ENCODE data around the gene RPS3A.
"Not testable (repeated sequence)": the region's sequence is repeated elsewhere in the genome, so short reads cannot be mapped to it uniquely, and the experiment has no call there.

Gene RPS3A

DNA sequence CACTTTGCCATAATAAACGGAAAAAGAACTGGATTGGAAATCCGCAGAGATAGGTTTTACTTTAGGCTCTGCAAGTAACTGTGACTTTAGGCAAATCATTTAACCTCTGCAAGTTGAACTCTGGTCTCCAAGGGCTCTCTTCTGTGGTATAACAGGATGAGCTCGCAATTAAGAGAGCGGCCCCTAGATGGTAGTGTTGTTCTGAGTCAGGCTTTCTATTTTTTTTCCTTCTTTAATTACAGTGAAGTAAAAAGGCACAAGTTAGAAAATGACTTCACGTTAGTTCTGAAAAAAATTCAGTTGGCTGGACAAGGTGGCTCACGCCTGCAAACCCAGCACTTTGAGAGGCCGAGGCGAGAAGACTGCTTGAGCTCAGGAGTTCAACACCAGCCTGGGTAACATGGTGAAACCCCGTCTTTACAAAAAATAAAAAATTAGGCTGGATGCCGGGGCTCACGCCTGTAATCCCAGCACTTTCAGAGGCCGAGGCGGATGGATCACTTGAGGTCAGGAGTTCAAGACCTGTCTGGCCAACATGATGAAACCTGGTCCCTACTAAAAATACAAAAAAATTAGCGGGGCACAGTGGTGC is 18.0 kb downstream of the RPS3A start:
- peak; percentile 28 to 53 for DNase-seq

DNA sequence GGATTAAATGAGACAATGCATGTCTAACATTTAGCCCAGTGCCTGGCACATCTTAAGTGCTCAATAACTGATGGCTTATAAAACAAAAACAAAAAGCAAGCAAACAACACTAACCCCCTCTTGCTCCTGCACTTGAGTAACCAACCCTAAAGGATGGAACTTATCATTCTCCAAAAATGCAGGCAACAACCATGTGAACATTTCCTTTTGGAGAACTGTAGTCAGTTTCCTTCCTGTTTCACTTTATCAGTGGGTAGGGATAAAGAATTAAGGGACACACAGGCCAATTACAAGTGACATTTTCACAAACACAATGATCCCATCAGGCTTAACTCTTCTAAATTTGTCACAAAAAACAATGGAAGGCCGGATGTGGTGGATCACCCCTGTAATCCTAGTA is 30.4 kb downstream of the RPS3A start:
- DNase-seq = no peak

DNA sequence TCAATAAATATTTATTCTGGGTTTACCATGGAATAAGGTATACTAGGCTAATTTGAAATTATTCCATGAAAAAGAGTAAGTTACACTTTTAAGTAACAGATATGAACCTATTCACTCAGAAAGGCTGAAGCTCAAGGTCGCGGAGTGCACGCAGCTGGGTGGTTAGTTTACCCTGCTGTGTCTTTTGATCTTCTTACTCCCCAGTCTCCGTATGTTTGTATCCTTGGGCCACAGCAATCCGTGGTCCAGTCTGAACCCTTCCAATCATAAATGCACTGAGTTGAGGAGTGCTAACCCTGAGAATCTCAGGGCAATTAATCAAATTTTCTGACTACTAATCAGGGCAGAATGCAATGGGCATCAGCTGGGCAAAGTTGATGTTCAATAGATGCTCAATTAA is 33.9 kb downstream of the RPS3A start:
- DNase-seq = no peak

DNA sequence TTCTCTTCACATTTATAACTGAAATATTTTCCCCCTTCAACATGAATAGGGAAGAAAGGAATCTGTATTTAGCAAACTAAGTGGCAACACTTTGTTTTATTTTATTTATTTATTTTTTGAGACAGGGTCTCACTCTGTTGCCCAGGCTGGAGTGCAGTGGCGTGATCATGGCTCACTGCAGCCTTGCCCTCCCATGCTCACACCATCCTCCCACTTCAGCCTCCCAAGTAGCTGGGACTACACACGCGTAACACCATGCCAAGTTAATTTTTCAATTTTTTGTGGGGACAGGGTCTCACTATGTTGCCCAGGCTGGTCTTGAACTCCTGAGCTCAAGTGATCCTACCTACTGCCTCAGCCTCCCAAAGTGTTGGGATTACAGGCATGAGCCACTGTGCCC is 36.6 kb downstream of the RPS3A start:
- not testable (repeated sequence) for DNase-seq

DNA sequence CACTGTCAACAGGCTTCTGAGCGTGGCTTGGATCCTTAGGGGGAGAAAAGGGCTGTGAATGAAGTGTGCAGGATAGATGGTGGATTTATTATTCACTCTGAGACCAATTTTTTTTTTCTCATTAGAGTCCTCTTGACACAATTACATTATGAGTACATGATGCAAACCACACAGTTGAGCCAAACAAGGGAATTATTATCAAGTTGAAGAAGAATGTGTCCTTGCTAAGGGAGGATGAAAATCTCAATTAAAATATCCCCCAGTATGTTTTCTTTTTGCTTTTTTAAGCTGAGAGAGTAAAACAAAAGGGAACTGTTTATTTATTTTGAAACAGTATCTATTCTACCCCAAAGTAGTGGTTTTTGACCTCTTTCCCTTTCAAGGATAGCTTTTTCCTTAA is 40.4 kb downstream of the RPS3A start:
- DNase-seq = no peak

- no peak for DNase-seq
These were observed 43.3 kb downstream of the RPS3A start for GRCh38 chr4:151142758-151143157.

DNA sequence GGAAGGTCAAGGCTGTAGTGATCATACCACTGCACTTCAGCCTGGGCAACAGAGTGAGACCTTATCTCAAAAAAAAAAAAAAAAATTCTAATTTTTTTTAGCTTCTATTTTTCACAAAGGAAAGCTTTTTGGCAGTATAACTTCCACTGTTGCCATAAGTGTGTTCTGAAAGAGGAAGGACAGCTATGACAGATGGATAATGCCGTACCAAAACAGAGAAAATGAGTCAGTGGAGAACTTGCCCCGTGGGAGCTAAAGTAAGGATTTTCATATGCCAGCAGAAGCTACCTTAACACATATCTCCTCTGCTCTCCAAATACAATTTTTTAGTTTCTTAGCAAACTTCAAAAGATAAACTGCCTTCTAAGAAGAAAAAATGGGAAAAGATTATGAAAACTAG is 43.7 kb downstream of the RPS3A start:
- DNase-seq = no peak

DNA sequence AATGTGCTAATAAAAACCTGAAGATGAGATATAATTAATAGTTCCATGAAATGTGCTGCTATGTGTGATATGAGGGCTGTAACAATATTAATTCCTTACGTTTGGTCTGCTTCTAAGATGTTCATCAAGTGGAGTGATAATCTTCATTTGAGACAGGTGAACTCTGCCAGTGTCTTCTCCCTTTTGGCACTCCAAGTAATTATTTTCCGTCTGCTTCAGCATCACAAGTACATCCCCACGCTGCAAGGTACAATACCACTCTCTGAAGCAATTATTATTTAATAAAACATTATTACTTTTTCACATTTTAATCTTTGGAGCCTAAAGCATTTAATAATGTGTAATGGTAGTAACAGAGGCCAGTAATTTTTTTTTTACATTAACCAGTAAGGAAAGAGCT is 44.4 kb downstream of the RPS3A start:
- no peak for DNase-seq

GRCh38 chr4:151144329-151145072 is 45.1 kb downstream of the RPS3A start:
- DNase-seq = no peak

- no peak for DNase-seq
These were observed 47.6 kb downstream of the RPS3A start for GRCh38 chr4:151147000-151147399.

- no peak for DNase-seq
These were observed 48.8 kb downstream of the RPS3A start for GRCh38 chr4:151148261-151148660.

DNA sequence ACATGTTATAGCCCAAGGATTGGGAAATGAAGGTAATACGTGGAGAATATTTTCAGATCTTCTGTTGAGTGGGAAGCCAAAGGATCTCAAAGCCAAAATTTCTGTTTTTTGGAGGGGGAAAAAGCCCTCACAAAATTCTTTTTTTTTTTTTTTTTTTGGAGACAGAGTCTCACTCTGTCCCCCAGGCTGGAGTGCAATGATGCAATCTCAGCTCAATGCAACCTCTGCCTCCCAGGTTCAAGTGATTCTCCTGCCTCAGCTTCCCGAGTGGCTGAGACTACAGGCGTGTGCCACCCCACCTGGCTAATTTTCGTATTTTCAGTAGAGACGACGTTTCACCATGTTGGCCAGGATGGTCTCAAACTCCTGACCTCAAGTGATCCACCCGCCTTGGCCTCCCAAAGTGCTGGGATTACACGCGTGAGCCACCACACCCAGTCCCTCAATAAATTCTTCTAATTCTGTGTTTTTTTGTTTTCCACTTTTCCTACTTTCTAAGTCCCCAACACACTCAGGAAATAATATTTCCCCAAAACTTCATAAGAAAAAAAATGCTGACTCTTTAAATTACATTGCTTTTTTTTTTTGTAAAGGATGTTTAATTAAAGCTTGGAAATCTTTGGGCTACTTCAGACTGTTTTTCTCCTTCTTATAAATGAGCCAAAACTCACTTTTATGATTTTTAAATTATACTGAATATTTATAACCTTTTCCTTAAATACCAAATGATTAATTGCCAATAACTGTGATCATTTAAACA is 51.6 kb downstream of the RPS3A start:
- no peak for DNase-seq

DNA sequence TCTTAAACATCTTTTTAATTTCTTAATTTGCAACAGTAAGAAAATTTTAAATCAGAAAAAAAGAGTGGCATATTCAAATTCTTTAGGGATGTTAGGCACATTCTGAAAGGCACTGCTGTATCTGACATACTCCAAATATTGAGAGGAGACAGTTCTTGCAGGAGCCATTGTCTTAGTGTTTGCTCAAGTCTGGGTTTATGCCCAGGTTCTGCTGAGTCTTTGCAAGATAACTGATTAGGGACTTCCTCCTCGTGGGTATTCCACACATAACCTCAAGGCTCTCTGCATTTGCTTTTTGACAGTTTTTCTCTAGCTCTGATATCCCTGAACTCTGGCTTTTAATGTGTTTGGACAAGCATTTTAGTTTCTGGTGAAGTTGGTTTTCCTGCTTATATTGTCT is 52.6 kb downstream of the RPS3A start:
- DNase-seq = no peak

DNA sequence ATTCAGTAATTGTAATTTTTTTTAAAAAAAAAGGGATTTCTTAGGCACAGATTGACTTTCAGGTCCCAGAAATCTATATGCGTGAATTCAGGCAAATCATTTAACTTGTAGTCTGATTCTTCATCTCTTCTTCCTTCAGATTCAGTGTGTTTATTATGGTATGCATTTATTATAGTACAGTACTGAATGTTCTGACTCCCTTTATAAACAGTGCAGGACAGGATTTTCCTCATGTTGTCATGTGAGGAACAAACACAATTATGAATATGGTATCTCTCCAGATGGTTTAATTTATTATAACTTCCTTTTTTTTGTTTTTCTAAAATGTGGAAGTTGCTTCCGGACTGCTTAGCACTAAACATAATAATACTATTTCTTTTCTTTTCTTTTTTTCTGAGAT is 54.2 kb downstream of the RPS3A start:
- no peak for DNase-seq
